ENCODE results near the gene YTHDC1.

GRCh38 chr4:68278029-68278428 is 71.9 kb downstream of the YTHDC1 start:
- no peak for TF ChIP-seq CTCF (IDR thresholded peaks at IDR 0.05)
- no peak for TF ChIP-seq YY1 (IDR thresholded peaks at IDR 0.05; ENCODE audit: low read depth)
- TF ChIP-seq TAF1 (IDR thresholded peaks at IDR 0.05; ENCODE audit: borderline replicate concordance, low read depth, low read length) = no peak

Measured in SK-N-SH (cell line).